HCT116 (cell line): ENCODE data around the gene PDE6B. TPM values are rescaled to one million over a fixed set of nuclear protein-coding genes. Genes with fewer than 3 reads are reported as not detected.
"Not testable (repeated sequence)": the region's sequence is repeated elsewhere in the genome, so short reads cannot be mapped to it uniquely, and the experiment has no call there.

Experiments
- ATAC-seq: fragments of 200-7000 bp; cut with Tn5 transposase; 2 replicates; pipeline ENCODE4 v1.9.1; 2020; ENCODE audit warnings: mild to moderate bottlenecking, moderate library complexity
- BruUV-seq: library from RNA; stranded (reverse); fragments of 400-500 nt; replicated peaks from 2 replicates; lab custom pipeline; 2021; lab: Mats Ljungman, UMichigan
- CTCF ChIA-PET: fragments of 300-600 bp; sonication (Branson Sonifier 250); formaldehyde crosslinking; loops from one replicate; lab custom pipeline; 2021; ENCODE audit warnings: antibody characterized with exemption; lab: Charles Lee
- POLR2A ChIA-PET: fragments of 300-600, 350-600 bp; sonication (Branson Sonifier 250); formaldehyde crosslinking; loops from one replicate; lab custom pipeline; 2021; ENCODE audit warnings: antibody characterized with exemption; lab: Charles Lee
- RAD21 ChIA-PET, 2 experiments: fragments of 300-600 bp; sonication (Branson Sonifier 250); formaldehyde crosslinking; loops; one replicate each; lab custom pipeline; 2023; ENCODE audit warnings: low total read pairs in 2 of 2; ENCODE audit not compliant: uncharacterized antibody in 2 of 2, unreplicated experiment in 2 of 2, low non-redundant PET in 1 of 2; lab: Charles Lee
- DNase-seq: peaks from one replicate; pipeline ENCODE4 v3.0.0-alpha.2; 2010; ENCODE audit warnings: low read depth, low spot score
- H2AFZ ChIP-seq: fragments of 200-600 bp; shearing (Covaris generic), sonication (generic); 2 replicates; pipeline ENCODE4 v1.6.1; 2017; ENCODE audit warnings: low read depth, mixed run types, mixed read lengths, antibody characterized with exemption, low read length; ENCODE audit not compliant: poor library complexity, severe bottlenecking
- H3K27ac ChIP-seq: 2 replicates; pipeline ENCODE4 v1.5.1; 2012; ENCODE audit warnings: low read depth, low read length
- H3K27me3 ChIP-seq: fragments of 200-600 bp; sonication (generic); 2 replicates; pipeline ENCODE4 v1.6.1; 2016; ENCODE audit warnings: mixed run types, low read length, mixed read lengths; ENCODE audit not compliant: insufficient read depth
- H3K36me3 ChIP-seq, 2 experiments: fragments of 200-500 bp in 1 of 2; fragments of 200-600 bp in 1 of 2; sonication (Bioruptor generic) in 1 of 2; sonication (generic) in 1 of 2; 2 replicates each; pipeline versions ENCODE4 v1.5.1 to v1.6.1; 2014 to 2016; ENCODE audit warnings: low read length in 2 of 2, inconsistent platforms in 1 of 2, mixed read lengths in 1 of 2, mixed run types in 1 of 2; ENCODE audit not compliant: insufficient read depth in 2 of 2, control insufficient read depth in 1 of 2
- H3K4me1 ChIP-seq, 2 experiments: fragments of 200-600 bp in 1 of 2; sonication (generic) in 1 of 2; 2 replicates each; pipeline versions ENCODE4 v1.5.1 to v1.6.1; 2012 to 2017; ENCODE audit warnings: low read length in 2 of 2, inconsistent platforms in 1 of 2, mild to moderate bottlenecking in 1 of 2, mixed read lengths in 1 of 2, mixed run types in 1 of 2, moderate library complexity in 1 of 2; ENCODE audit not compliant: insufficient read depth in 2 of 2, control insufficient read depth in 1 of 2
- H3K4me2 ChIP-seq: fragments of 200-600 bp; sonication (generic); 2 replicates; pipeline ENCODE4 v1.6.1; 2017; ENCODE audit warnings: mixed run types, low read length, mixed read lengths
- H3K4me3 ChIP-seq, 2 experiments: fragments of 200-600 bp in 1 of 2; sonication (generic) in 1 of 2; replicated peaks in 1 of 2; 2 replicates each; pipeline ENCODE4 v1.5.1; 2011 to 2016; ENCODE audit warnings: low read length in 2 of 2, control low read depth in 1 of 2, low read depth in 1 of 2, mild to moderate bottlenecking in 1 of 2, mixed read lengths in 1 of 2, mixed run types in 1 of 2
- H3K79me2 ChIP-seq: fragments of 200-600 bp; sonication (generic); 2 replicates; pipeline ENCODE4 v1.6.1; 2017; ENCODE audit warnings: mild to moderate bottlenecking, mixed run types, low read length, moderate library complexity, mixed read lengths; ENCODE audit not compliant: insufficient read depth
- H3K9ac ChIP-seq: fragments of 200-600 bp; sonication (generic); 2 replicates; pipeline ENCODE4 v1.6.1; 2016; ENCODE audit warnings: low read length, mixed read lengths
- H3K9me2 ChIP-seq: fragments of 200-600 bp; sonication (generic), shearing (Covaris generic); 2 replicates; pipeline ENCODE4 v1.6.1; 2017; ENCODE audit warnings: mixed run types, mild to moderate bottlenecking, moderate library complexity; ENCODE audit not compliant: insufficient read depth
- H3K9me3 ChIP-seq, 2 experiments: fragments of 200-500 bp in 1 of 2; fragments of 200-600 bp in 1 of 2; sonication (Bioruptor generic) in 1 of 2; sonication (generic) in 1 of 2; 2 replicates each; pipeline ENCODE4 v1.6.1; 2014 to 2017; ENCODE audit warnings: low read length in 2 of 2, mixed read lengths in 2 of 2, inconsistent platforms in 1 of 2, low read depth in 1 of 2, mild to moderate bottlenecking in 1 of 2, mixed run types in 1 of 2, moderate library complexity in 1 of 2; ENCODE audit not compliant: control insufficient read depth in 1 of 2, insufficient read depth in 1 of 2
- H4K20me1 ChIP-seq: fragments of 200-600 bp; sonication (generic), shearing (Covaris generic); 2 replicates; pipeline ENCODE4 v1.6.1; 2017; ENCODE audit warnings: mixed run types, mild to moderate bottlenecking, moderate library complexity; ENCODE audit not compliant: insufficient read depth
- CEBPB ChIP-seq: IDR thresholded peaks from 2 replicates; pipeline ENCODE4 v1.6.1; 2012; ENCODE audit warnings: low read depth
- EGR1 ChIP-seq: IDR thresholded peaks from 2 replicates; pipeline ENCODE4 v1.6.1; 2012; ENCODE audit warnings: low read depth
- EZH2 ChIP-seq: fragments of 200-600 bp; sonication (generic); IDR thresholded peaks from 2 replicates; pipeline ENCODE4 v1.6.1; 2017; ENCODE audit warnings: antibody characterized with exemption, mixed run types
- RAD21 ChIP-seq: IDR thresholded peaks from 2 replicates; pipeline ENCODE4 v1.6.1; 2012; ENCODE audit warnings: low read depth, mild to moderate bottlenecking
- SRF ChIP-seq: IDR thresholded peaks from 2 replicates; pipeline ENCODE4 v1.6.1; 2012; ENCODE audit warnings: low read depth
- intact Hi-C: fragments of 100-400 bp; cut with micrococcal nuclease; formaldehyde crosslinking; loops from 2 replicates; pipeline ENCODE4 v1.10.0; 2022
- total RNA-seq: library from RNA; stranded (reverse); gene quantifications from one replicate; pipeline ENCODE4 v1.2.1, GENCODE V29; 2021; ENCODE audit not compliant: unreplicated experiment
- TF ChIP-seq, protein P1 (sequence below): IDR thresholded peaks from 2 replicates; pipeline ENCODE4 v1.6.1; 2011; ENCODE audit warnings: mild to moderate bottlenecking, low read length, moderate library complexity; ENCODE audit not compliant: insufficient replicate concordance; ENCODE audit errors: extremely low read depth

The PDE6B gene
- total RNA-seq, 1 experiment from 2014 or later = not detected

DNA sequence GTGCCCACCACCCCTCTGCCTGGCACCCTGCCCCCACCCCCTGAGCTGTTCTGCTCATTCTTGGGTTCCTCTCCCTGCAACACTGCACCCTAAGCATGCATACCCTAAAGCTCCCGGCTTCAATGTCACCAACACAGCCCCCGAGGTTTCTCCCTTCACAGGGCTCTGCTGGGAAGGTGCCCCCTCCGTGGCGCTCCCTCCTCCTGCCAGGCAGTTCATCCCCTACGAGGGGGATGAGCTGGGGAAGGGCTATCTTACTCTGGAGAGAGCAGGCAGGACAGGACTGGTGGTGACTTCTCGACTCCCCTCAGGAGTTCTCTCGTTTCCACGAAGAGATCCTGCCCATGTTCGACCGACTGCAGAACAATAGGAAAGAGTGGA lies 42.2 kb downstream of the PDE6B start:
- Histone ChIP-seq H3K27ac (no peak overlapping the region), H2AFZ (no peak overlapping the region), H3K36me3 (peaks cover 10 to 17% of the 10 kb centered on the region in 2 experiments), H3K4me3 (no peak overlapping the region), H3K9me3 (no peaks in the 10 kb centered on the region), H3K27me3 (no peaks in the 10 kb centered on the region), H3K9me2 (no peaks in the 10 kb centered on the region), H3K9ac (no peak overlapping the region), H4K20me1 (no peaks in the 10 kb centered on the region), H3K79me2 (peaks cover 7% of the 10 kb centered on the region; the same call in 1 of the 2 replicates), H3K4me2 (no peak overlapping the region), H3K4me1 (peaks cover 0 to 8% of the 10 kb centered on the region in 2 experiments; a peak in 1 of 4 replicates)
- RAD21 ChIA-PET = no interaction called here
- CTCF ChIA-PET = no interaction called here
- POLR2A ChIA-PET = no interaction called here
- no peak for TF ChIP-seq EZH2
- TF ChIP-seq RAD21 = no peak
- TF ChIP-seq CEBPB = no peak
- TF ChIP-seq, protein P1, sequence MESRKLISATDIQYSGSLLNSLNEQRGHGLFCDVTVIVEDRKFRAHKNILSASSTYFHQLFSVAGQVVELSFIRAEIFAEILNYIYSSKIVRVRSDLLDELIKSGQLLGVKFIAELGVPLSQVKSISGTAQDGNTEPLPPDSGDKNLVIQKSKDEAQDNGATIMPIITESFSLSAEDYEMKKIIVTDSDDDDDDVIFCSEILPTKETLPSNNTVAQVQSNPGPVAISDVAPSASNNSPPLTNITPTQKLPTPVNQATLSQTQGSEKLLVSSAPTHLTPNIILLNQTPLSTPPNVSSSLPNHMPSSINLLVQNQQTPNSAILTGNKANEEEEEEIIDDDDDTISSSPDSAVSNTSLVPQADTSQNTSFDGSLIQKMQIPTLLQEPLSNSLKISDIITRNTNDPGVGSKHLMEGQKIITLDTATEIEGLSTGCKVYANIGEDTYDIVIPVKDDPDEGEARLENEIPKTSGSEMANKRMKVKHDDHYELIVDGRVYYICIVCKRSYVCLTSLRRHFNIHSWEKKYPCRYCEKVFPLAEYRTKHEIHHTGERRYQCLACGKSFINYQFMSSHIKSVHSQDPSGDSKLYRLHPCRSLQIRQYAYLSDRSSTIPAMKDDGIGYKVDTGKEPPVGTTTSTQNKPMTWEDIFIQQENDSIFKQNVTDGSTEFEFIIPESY = no peak
- TF ChIP-seq SRF = no peak
- TF ChIP-seq EGR1 = no peak
- no TSS peak for BruUV-seq
- intact Hi-C loops = no loop called here
- ATAC-seq = no peak
- no peak for DNase-seq

DNA sequence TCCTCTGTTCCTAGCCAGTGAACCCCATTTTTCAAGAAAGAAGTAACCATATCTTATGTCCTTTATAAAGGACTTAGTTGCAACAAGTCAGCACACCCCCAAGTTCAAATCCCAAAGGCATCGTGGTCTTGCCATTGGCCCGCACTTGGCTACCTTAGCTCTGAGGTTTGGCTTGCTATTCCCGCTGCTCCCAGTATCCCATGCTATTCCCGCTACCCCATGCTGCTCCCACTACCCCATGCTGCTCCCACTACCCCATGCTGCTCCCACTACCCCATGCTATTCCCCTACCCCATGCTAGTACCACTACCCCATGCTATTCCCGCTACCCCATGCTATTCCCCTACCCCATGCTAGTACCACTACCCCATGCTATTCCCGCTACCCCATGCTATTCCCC lies 42.8 kb downstream of the PDE6B start:
- DNase-seq, BruUV-seq, RAD21 ChIA-PET, H3K27ac ChIP-seq, CTCF ChIA-PET, H3K4me2 ChIP-seq, H2AFZ ChIP-seq, H3K9me2 ChIP-seq, intact Hi-C loops, H3K9me3 ChIP-seq, POLR2A ChIA-PET, H3K9ac ChIP-seq, ATAC-seq, H4K20me1 ChIP-seq, H3K4me3 ChIP-seq, H3K27me3 ChIP-seq: not testable (repeated sequence)
- H3K36me3 ChIP-seq = peaks cover 10 to 23% of the 10 kb centered on the region in 2 experiments
- H3K4me1 ChIP-seq = peaks cover 5 to 14% of the 10 kb centered on the region in 2 experiments; a peak in 3 of 4 replicates
- H3K79me2 ChIP-seq = peaks cover 14% of the 10 kb centered on the region

DNA sequence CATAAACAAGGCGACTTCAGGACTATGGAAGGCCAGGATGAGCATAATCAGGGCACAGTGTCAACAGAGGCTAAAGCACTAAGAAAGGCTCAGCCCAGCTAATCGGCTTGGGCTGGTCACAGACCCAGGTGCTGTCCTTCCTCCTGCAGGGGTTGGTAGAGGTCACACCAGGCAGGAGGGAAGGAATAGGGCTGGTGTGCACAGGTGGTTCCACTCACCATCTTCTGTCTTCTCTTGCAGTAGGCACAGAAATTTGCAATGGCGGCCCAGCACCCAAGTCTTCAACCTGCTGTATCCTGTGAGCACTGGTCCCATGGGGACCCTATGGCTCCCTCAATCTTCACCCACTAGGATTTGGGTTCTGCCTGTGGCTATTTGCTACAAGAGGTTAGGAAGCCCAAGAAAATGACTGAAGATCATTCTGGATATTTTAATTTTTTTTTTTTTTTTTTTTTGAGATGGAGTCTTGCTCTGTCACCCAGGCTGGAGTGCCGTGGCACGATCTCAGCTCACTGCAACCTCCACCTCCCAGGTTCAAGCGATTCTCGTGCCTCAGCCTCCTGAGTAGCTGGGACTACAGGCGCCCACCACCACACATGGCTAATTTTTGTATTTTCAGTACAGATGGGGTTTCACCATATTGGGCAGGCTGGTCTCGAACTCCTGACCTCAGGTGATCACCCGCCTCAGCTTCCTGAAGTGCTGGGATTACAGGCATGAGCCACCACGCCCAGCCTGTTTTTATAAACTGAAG lies 44.6 kb downstream of the PDE6B start:
- H3K27ac ChIP-seq, DNase-seq, H3K4me3 ChIP-seq, CTCF ChIA-PET, H3K9me3 ChIP-seq, H2AFZ ChIP-seq, H3K9ac ChIP-seq, ATAC-seq, RAD21 ChIA-PET, H4K20me1 ChIP-seq, BruUV-seq, H3K9me2 ChIP-seq, H3K27me3 ChIP-seq, POLR2A ChIA-PET, H3K4me2 ChIP-seq: not testable (repeated sequence)
- Histone ChIP-seq H3K36me3 (peaks cover 10 to 24% of the 10 kb centered on the region in 2 experiments), H3K79me2 (peaks cover 21% of the 10 kb centered on the region), H3K4me1 (peaks cover 5 to 17% of the 10 kb centered on the region in 2 experiments; a peak in 3 of 4 replicates)
- intact Hi-C loops = loop anchor here (10.0 kb wide), 1 partner anchor 195 kb away; no protein-coding TSS in a partner anchor
